GM06990 (cell line): ENCODE measurements around the gene CALY.

Experiments used
- DNase-seq: peaks from one replicate; pipeline ENCODE4 v3.0.0-alpha.2; 2011; ENCODE audit not compliant: insufficient read length; ENCODE audit errors: extremely low read depth
- H3K27me3 ChIP-seq: replicated peaks from 2 replicates; pipeline ENCODE4 v1.6.0; 2011; ENCODE audit warnings: low read length; ENCODE audit not compliant: control insufficient read depth, insufficient read depth
- H3K36me3 ChIP-seq: 2 replicates; pipeline ENCODE4 v1.5.1; 2011; ENCODE audit warnings: low read length; ENCODE audit not compliant: control insufficient read depth, insufficient read depth
- H3K4me3 ChIP-seq: replicated peaks from 2 replicates; pipeline ENCODE4 v1.5.1; 2011; ENCODE audit warnings: low read depth, mild to moderate bottlenecking, control low read depth, low read length
- TF ChIP-seq, protein P1 (sequence below): IDR thresholded peaks from 2 replicates; pipeline ENCODE4 v1.5.1; 2011; ENCODE audit warnings: low read length, control low read depth, mild to moderate bottlenecking, inconsistent platforms; ENCODE audit not compliant: insufficient read depth, poor library complexity, severe bottlenecking

Gene CALY

DNA sequence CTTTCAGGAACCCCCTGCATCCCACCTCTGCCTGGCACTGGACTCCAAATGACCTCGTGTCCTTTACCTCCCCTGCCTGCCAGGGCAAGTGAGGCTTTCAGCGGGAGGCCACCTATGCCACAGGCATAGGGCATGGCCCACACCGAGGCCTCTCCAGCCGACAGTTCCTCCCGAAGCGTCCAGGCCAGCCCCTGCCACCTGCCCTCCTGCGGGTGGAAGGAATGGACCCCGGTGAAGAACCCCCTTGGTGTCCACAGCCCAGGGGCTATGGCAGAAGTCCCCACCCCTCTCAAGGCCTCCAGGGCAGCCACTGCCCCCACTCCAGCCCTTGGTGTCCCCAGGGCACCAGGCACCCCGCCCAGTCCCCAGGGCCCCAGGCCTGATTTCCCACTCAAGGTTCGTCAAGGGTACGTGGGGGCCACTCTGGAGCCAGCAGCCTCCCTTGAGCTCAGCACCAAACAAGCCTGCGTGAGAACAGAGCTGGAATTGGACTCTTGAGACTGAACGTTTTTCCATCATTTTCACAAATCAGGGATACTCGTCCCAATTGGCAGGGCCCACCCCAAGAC is 18.1 kb upstream of the CALY start:
- TF ChIP-seq, protein P1, sequence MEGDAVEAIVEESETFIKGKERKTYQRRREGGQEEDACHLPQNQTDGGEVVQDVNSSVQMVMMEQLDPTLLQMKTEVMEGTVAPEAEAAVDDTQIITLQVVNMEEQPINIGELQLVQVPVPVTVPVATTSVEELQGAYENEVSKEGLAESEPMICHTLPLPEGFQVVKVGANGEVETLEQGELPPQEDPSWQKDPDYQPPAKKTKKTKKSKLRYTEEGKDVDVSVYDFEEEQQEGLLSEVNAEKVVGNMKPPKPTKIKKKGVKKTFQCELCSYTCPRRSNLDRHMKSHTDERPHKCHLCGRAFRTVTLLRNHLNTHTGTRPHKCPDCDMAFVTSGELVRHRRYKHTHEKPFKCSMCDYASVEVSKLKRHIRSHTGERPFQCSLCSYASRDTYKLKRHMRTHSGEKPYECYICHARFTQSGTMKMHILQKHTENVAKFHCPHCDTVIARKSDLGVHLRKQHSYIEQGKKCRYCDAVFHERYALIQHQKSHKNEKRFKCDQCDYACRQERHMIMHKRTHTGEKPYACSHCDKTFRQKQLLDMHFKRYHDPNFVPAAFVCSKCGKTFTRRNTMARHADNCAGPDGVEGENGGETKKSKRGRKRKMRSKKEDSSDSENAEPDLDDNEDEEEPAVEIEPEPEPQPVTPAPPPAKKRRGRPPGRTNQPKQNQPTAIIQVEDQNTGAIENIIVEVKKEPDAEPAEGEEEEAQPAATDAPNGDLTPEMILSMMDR: no peak
- no peak for DNase-seq
- Histone ChIP-seq H3K27me3 (no peaks in the 10 kb centered on the region; the same call in 1 of the 2 replicates), H3K4me3 (no peak overlapping the region), H3K36me3 (no peaks in the 10 kb centered on the region; the same call in 1 of the 2 replicates)

DNA sequence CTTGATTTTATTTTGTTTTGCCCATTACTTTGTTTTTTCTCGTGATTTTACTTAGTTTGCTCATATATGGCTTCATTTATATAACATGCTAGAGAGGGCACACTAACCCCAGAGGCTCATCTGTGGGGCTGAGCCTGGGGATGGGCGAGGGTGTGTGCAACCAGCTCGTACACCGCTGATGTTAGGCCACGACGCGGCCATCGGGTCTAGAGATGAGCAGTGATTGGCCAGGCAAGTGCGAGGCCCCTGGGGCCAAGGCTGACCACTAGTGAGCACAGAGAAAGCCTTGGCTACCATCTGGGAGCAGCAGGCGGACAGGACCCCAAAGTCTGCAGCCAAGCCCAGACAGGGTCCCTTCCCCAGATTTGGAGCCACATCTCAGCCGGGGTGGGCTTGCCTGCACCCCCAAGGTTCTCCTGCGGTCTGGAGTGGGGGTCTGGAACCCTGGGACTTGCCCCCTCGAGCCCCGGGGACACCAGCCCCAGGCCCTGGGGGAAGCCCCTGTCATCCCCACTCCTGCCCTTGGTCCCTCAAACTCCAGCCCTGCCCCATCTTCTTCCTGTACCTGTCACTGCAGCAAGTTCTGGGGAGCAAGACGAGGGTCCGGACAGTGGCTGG is 17.4 kb upstream of the CALY start:
- Histone ChIP-seq H3K27me3 (no peaks in the 10 kb centered on the region; the same call in 1 of the 2 replicates), H3K4me3 (no peak overlapping the region), H3K36me3 (no peaks in the 10 kb centered on the region; the same call in 1 of the 2 replicates)
- TF ChIP-seq, protein P1: no peak
- no peak for DNase-seq

DNA sequence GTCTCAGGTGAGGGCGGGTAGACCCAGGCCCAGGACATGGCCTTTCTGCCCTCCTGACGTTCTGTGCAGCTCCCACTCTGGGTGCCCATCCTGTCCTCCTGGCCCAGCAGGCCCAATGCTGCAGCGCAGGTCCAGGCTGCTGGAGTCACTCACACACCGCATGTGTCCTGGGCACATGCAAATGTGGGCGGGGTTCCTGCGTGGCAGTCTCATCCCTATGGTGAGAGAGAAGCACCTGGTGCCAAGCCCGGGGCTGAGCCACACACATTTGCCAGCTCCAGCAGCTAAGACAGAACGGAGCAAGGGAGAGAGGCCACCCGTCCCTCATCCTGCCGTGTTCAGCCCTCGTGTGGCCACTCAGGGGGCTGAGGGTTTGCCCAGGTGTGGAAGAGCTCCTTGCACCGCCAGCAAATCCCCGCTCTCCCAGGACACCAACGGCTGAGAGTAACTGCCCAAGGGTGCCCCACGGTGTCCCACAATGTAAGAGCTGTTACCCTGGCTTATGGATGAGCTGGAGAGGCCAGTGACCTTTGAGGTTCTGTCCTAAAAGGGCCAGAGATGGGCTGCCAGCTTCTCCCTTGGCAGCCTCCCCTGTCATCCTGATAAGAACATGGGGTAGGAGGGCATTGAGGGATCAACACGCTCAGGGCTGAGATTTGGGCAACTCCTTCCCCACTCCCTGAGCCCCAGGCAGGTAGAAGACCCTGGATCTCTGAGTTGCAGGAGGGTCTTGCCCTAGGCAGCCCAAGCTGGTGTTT is 16.7 kb upstream of the CALY start:
- Histone ChIP-seq H3K27me3 (no peaks in the 10 kb centered on the region; the same call in 1 of the 2 replicates), H3K36me3 (no peaks in the 10 kb centered on the region; the same call in 1 of the 2 replicates), H3K4me3 (no peak overlapping the region)
- DNase-seq: no peak
- TF ChIP-seq, protein P1: no peak

DNA sequence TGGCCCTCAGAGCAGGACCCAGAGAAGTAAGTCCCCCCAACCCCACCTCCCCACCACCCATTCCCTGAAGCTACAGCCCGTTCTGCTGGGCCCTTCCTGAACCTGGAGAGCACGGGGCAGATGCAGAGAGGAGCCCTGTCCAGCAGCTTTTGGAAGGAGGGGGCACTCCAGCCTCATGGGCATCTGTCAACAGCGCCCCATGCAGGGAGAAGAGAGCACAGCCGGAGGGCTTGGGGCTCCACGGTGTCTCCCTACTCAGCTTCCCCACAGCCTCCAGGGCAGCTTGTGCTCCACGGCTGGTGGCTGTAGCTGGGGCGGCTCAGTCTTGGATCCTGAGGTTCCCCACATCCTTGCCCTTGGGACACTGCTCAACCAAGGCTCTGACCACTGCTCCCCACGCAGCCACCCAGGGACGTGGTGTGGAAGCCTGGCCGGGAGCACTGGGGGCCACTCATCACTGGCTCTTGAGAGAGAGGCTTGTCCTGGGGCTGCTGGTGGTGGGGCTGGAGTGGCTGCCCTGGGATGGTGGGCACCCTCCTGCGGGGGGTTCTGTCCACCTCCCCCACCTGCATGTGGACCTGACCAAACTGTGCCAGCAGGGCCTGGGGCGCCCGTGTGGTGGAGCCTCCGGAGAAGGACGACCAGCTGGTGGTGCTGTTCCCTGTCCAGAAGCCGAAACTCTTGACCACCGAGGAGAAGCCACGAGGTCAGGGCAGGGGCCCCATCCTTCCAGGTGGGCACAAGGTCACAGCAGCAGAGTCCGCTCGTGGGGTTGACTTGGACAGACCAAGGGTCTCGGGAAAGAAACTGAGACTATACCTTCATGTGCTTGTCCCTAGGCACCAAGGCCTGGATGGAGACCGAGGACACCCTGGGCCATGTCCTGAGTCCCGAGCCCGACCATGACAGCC is 15.0 kb upstream of the CALY start:
- H3K36me3 ChIP-seq: no peaks in the 10 kb centered on the region; the same call in 1 of the 2 replicates
- DNase-seq: no peak
- TF ChIP-seq, protein P1: no peak
- no peaks in the 10 kb centered on the region; the same call in 1 of the 2 replicates for H3K27me3 ChIP-seq
- H3K4me3 ChIP-seq: no peak overlapping the region

DNA sequence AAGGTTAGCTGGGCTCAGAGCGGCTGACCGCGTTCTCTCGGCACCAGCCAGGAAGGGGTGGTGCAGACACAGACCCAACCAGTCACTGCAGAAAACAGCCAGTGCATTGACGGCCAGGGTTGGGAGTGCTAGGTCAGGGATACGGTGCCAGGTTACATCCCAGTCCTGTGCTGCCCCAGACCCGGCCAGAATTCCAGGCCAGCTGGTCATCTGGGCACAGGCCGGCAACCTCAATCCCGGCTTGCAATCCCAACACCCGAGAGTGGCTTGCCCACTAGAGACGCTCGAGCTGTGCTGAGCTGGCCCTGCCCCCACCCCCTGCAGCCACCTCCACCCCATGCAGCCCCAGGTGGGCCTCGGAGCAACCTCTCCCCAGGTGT is 14.2 kb upstream of the CALY start:
- Histone ChIP-seq H3K27me3 (no peaks in the 10 kb centered on the region; the same call in 1 of the 2 replicates), H3K36me3 (no peaks in the 10 kb centered on the region; the same call in 1 of the 2 replicates), H3K4me3 (no peak overlapping the region)
- TF ChIP-seq, protein P1: no peak
- no peak for DNase-seq
